C1 segment of cervical spinal cord (tissue), 14 donors: Measurements from ENCODE around the gene ECT2.
A peak's percentile ranks its signal among the peaks of the same experiment; 100 is the strongest.
"Not testable (repeated sequence)": the region's sequence is repeated elsewhere in the genome, so short reads cannot be mapped to it uniquely, and the experiment has no call there.

Experiments
- DNase-seq, 14 donors: peaks; one replicate each; lab custom pipeline; 2025; lab: John Stamatoyannopoulos, UW

ECT2 gene

DNA sequence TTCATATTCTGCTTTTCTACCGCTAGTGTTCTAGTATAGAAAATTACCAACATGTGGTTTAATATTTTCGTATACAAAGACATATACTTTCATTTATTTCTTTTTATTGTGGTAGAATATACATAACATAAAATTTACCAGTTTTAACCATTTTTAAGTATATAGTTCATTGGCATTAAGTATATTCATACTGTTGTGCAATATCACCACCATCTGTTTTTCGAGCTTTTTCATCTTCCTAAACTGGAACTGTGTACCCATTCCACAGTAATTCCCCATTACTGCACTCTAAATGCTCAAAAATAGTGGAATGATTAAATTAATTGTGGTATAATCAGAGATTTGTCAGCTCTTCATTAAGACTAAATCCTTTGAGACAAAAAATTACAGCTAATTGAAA, 62.9 kb downstream of the ECT2 start:
- no peak for DNase-seq

GRCh38 chr3:172814738-172815137, 64.2 kb downstream of the ECT2 start:
- no peak for DNase-seq

DNA sequence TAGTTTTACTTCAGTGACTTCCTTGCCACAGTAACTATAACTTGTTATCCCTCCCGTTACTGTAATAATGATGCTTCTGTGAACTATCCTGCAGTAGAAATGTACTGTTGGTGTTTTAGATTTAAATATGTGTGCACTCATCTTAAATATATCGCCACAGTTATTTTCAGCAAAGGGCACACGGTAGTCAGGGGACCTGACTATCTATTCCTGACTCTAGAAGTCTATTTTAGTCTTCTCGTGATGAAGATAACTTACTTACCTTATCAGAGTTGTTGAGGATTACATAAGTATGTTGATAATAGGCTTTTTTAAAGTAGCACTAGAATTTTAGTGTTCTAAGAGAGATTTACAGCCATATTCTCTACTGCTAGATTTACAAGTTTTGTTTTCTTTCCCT, 65.3 kb downstream of the ECT2 start:
- no peak for DNase-seq

GRCh38 chr3:172816281-172816680, 65.8 kb downstream of the ECT2 start:
- no peak for DNase-seq

GRCh38 chr3:172816968-172817367, 66.4 kb downstream of the ECT2 start:
- no peak for DNase-seq

DNA sequence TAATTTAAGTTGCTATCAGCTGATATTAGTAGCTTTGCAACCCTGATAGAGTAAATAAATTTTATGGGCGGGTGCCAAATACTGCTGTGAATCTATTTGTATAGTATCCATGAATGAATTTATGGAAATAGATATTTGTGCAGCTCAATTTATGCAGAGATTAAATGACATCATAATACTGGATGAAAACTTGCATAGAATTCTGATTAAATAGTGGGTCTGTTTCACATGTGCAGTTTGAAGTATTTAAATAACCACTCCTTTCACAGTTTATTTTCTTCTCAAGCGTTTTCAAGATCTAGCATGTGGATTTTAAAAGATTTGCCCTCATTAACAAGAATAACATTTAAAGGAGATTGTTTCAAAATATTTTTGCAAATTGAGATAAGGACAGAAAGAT, 70.0 kb downstream of the ECT2 start:
- DNase-seq, result no peak

- no peak for DNase-seq
These were observed 73.7 kb downstream of the ECT2 start for GRCh38 chr3:172824229-172824628.

DNA sequence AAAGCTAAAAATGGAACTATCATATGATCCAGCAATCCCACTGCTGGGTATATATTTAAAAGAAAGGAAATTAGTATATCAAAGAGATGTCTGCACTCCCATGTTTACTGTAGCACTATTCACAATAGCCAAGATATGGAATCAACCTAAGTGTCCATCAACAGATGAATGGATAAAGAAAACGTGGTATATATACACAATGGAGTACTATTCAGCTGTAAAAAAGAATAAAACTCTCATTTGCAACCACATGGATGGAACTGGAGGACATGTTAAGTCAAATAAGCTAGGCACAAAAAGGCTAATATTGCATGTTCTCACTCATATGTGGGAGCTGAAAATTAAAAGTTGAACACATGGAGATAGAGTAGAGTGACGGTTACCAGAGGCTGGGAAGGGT, 76.7 kb downstream of the ECT2 start:
- DNase-seq, result not testable (repeated sequence)

GRCh38 chr3:172832983-172833382, 82.5 kb downstream of the ECT2 start:
- no peak for DNase-seq

- DNase-seq, result peak in 2 of 14 donors; percentile 5 to 9
These were observed 86.0 kb downstream of the ECT2 start for GRCh38 chr3:172836390-172836997.

DNA sequence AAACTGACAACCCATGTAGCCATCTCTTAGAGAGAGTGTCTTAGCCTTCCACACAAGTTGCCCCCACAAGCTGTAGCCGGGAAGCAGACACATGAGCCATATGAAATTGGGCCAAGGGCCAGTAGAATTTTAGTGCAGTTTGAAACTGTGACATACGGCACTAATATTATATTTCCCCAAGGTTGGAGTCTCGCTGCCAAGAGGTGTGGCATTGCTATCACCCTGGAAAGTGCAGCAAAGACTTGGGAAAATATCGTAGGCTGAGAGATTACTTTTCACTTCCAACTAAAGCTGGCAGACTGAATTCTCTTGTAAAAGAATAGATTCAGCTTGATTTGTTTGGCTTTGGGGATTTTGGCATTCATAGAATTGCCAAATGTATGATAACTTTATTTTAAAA, 89.2 kb downstream of the ECT2 start:
- DNase-seq, result no peak

DNA sequence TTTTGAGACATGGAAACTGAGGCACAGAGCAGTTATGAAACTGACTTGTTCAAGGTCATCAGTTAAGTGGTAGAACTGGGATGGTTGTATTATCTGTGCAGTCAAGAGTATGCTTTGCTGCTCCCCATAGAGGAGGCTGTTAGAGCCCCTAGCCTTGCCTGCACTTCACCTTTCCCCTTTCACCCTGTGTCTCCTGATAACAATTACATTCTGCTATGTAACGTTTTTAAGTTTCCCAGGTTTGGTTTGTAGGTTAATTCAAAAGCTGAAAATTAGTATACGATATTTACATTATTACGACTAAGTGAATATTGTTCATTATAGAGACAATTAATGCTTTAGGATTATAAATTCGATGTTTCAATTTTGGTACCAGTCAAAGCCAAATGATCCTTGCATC, 89.9 kb downstream of the ECT2 start:
- no peak for DNase-seq

- no peak for DNase-seq
These were observed 90.4 kb downstream of the ECT2 start for GRCh38 chr3:172840913-172841312.

DNA sequence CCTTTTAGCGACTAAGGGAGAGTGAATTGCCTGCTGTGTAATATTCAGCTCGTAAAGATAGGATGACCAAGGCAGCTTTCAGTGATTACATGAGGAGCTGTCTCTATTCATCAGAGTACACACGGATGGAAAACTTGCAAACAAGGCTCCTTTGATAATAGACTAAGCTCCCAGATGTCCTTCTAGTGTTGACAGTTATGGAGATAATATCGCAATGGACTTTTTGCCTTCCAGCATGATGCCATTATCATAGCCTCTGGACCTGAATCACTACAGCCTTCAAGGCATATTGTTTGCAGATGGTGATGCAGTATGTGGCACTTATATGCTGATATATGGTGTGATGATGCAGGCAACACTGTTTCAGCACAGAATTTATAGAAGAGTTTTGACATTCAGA, 93.9 kb downstream of the ECT2 start:
- no peak for DNase-seq

DNA sequence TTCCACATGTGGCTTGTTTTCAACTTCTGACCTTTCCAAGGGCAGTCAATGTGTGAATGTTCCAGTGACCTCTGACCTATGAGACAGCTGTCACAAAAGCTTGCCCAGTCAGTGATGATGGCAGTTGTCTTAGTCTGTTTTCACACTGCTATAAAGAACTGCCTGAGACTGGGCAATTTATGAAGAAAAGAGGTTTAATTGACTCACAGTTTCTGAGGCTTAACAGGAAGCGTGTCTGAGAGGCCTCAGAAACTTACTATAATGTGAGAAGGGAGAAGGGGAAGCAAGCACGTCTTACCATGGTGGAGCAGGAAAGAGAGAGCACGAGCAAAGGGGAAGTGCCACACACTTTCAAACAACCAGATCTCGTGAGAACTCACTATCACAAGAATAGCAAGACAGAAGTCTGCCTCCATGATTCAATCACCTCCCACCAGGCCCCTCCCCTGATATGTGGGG, 95.6 kb downstream of the ECT2 start:
- DNase-seq, result no peak

- DNase-seq, result no peak
These were observed 96.2 kb downstream of the ECT2 start for GRCh38 chr3:172846706-172847105.

- no peak for DNase-seq
These were observed 96.8 kb downstream of the ECT2 start for GRCh38 chr3:172847292-172847691.

DNA sequence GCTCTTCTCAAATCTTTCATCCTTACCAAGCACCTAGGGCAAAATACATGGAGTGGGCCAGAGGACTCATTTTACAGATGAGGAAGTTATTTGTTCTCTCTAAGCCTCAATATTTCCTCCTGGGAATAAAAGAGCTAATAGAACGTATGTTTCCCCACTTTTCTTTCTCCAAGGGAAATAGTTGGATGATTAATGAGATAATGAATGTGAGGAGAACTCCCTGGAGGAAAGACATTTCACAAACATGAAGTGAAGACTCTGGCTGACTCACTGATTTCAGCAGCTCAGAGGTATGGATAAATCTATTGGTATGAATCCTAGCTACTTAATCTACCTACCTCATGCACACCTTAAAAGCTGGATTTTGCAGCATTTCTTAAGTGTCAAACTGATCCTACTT, 98.4 kb downstream of the ECT2 start:
- DNase-seq, result no peak

- no peak for DNase-seq
These were observed 102.5 kb downstream of the ECT2 start for GRCh38 chr3:172853005-172853404.

- no peak for DNase-seq
These were observed 103.6 kb downstream of the ECT2 start for GRCh38 chr3:172853921-172854666.

GRCh38 chr3:172855037-172855436, 104.5 kb downstream of the ECT2 start:
- DNase-seq, result no peak

- DNase-seq, result no peak
These were observed 106.5 kb downstream of the ECT2 start for GRCh38 chr3:172856795-172857742.
